ENCODE data around the gene MAPT. TPM values are rescaled to one million over a fixed set of nuclear protein-coding genes. Genes with fewer than 3 reads are reported as not detected.
"Not testable (repeated sequence)": the region's sequence is repeated elsewhere in the genome, so short reads cannot be mapped to it uniquely, and the experiment has no call there.

MAPT gene
- total RNA-seq, 2 donors from 2014 or later: 0.86 to 2.1 TPM

DNA sequence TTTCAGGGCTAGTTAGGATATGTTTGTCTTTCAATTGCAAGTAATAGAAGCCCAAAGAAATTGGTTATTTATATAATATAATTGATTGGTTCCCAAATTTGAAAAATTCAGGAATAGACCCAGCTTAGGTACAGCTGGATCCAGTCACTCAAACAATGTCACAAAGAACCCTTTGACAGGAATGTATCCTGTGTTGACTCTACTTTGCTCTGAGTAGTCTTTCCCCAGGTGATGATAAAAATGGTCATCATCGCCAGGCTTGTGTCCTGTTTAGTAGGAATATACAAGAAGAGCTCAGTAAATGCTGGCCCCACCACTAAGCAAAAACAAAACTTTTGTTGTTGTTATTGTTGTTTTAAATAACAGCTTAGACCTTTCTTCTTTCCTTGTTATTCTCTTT is 35.0 kb downstream of the MAPT start:
- H3K27me3 Mint-ChIP-seq (ENCODE audit: low read depth): peaks cover 24% of the 10 kb centered on the region
- no peak for ATAC-seq (replicated peaks in 1 of 2)
- H3K36me3 Mint-ChIP-seq (ENCODE audit: insufficient read depth in 2 of 2): peaks cover 1% of the 10 kb centered on the region in 2 donors
- DNase-seq: no peak
- H3K4me1 Mint-ChIP-seq (ENCODE audit: low read depth): no peaks in the 10 kb centered on the region
- H3K27ac Mint-ChIP-seq: no peak overlapping the region
- H3K4me3 Mint-ChIP-seq: no peak overlapping the region
- H3K9me3 Mint-ChIP-seq: no peaks in the 10 kb centered on the region

- Mint-ChIP-seq H3K27ac (no peak overlapping the region), H3K27me3 (ENCODE audit: low read depth) (peaks cover 25% of the 10 kb centered on the region)
- no peak for ATAC-seq (replicated peaks in 1 of 2)
Observed at GRCh38 chr17:45930420-45930951, 36.1 kb downstream of the MAPT start.

DNA sequence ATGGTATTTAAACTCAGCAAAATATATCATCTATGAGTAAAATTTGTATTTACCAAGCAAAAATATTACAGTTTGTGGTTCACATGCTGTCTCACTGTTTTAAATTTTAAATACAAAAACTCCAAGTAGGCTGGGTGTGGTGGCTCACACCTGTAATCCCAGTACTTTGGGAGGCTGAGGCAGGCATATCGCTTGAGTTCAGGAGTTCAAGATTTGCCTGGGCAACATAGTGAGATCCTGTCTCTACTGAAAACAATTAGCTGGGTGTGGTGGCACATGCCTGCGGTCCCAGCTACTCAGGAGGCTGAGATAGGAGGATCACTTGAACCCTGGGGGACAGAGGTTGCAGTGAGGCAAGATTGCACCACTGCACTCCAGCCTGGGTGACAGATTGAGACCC is 37.3 kb downstream of the MAPT start:
- ATAC-seq (replicated peaks in 1 of 2) (no peak), DNase-seq (no peak)
- peaks cover 1% of the 10 kb centered on the region in 2 donors for H3K36me3 Mint-ChIP-seq (ENCODE audit: insufficient read depth in 2 of 2)
- peaks cover 36% of the 10 kb centered on the region for H3K27me3 Mint-ChIP-seq (ENCODE audit: low read depth)
- no peak overlapping the region for H3K27ac Mint-ChIP-seq
- H3K9me3 Mint-ChIP-seq: no peaks in the 10 kb centered on the region
- no peak overlapping the region for H3K4me3 Mint-ChIP-seq
- H3K4me1 Mint-ChIP-seq (ENCODE audit: low read depth): no peaks in the 10 kb centered on the region

More at GRCh38 chr17:45930420-45930951, 36.1 kb downstream of the MAPT start:
- no peaks in the 10 kb centered on the region for H3K9me3 Mint-ChIP-seq
- peaks cover 1% of the 10 kb centered on the region in 2 donors for H3K36me3 Mint-ChIP-seq (ENCODE audit: insufficient read depth in 2 of 2)
- no peak for DNase-seq
- H3K4me1 Mint-ChIP-seq (ENCODE audit: low read depth): no peaks in the 10 kb centered on the region
- no peak overlapping the region for H3K4me3 Mint-ChIP-seq

DNA sequence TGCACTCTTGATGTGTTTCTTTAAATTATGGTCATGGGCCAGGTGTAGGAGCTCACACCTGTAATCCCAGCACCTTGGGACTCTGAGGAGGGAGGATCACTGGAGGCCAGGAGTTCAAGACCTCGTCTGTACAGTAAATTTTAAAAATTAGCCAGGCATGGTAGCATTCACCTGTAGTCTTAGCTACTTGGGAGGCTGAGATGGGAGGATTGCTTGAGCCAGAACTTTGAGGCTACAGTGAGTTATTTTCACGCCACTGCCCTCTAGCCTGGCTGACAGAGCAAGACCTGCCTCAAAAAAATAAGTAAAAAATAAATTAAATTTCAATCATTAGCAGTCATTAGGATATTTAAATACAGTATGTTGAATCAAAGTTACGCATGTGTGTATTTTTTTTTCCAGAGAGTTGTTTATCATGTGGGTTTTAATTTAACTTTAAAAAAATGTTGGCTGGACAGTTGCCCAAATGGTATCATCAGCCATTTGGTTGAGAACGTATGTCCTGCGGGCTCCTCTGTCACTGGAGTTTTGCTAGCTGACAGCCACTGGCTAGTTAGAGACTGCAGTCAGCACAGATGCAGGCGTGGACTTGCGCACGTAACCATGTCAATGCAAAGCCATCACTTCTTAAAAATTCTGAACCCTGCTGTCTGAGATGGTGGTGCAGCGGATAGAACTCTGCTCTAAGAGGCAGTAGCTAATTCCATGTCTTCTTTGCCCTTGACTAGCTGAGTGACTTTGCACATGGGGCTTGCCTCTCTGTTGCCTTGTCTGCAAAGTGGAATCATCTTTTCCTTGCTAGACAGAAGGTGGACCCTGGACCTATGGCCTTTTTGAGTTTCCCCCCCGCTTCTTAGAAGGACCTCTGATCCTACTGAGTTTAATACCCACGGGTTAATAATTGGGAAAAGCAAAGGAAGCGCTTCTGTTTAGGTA is 40.0 kb downstream of the MAPT start:
- Mint-ChIP-seq H3K9me3 (no peaks in the 10 kb centered on the region), H3K27ac (no peak overlapping the region), H3K4me3 (no peak overlapping the region), H3K4me1 (ENCODE audit: low read depth) (no peaks in the 10 kb centered on the region), H3K27me3 (ENCODE audit: low read depth) (peaks cover 30% of the 10 kb centered on the region), H3K36me3 (ENCODE audit: insufficient read depth in 2 of 2) (no peaks in the 10 kb centered on the region)
- ATAC-seq (replicated peaks in 1 of 2) (no peak), DNase-seq (no peak)

- H3K4me1 Mint-ChIP-seq (ENCODE audit: low read depth): no peaks in the 10 kb centered on the region
- no peak for ATAC-seq (replicated peaks in 1 of 2)
- H3K27me3 Mint-ChIP-seq (ENCODE audit: low read depth): peaks cover 28% of the 10 kb centered on the region
- DNase-seq: no peak
- no peaks in the 10 kb centered on the region for H3K36me3 Mint-ChIP-seq (ENCODE audit: insufficient read depth in 2 of 2)
- H3K9me3 Mint-ChIP-seq: no peaks in the 10 kb centered on the region
- no peak overlapping the region for H3K4me3 Mint-ChIP-seq
- no peak overlapping the region for H3K27ac Mint-ChIP-seq
Observed at GRCh38 chr17:45935197-45935709, 40.9 kb downstream of the MAPT start.

DNA sequence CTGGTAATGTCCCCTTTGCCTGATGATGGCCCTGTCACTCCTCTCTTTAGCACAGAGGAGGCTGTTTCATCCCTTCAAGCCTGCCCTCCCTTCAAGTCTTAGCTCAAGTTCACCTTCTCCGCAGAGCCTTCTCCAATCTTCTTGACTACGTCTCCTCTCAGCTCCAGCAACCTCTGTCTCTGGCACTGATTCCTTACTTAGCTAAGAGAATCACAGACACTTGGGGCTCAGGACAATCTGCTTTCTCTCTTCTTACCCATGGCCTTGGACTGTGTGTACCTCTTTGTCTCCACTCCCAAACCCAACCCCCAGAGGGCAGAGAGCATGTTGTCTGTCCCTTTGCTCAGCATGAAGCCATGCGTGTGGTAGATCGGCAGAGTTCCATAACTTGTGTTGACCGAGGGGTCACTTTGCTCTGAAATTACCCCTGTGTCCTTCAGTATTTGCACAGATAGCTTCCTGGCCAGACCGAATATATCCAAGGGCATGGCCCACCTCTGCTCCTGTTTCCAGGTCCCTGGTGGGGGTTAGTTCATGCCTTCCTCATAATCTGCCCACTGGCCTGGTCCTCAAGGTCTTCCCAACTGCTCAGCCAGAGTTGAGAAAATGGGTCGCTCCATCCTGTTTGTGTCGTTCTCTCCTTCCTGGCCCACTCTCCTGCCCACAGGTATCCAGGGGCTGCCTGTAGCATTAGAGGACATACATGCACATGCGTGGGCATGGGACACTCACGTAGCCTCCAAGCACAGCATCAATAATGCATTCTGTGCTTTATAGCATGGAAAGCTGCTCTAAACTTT is 41.6 kb downstream of the MAPT start:
- no peak for DNase-seq
- no peaks in the 10 kb centered on the region for H3K36me3 Mint-ChIP-seq (ENCODE audit: insufficient read depth in 2 of 2)
- H3K27me3 Mint-ChIP-seq (ENCODE audit: low read depth): peaks cover 23% of the 10 kb centered on the region
- no peak overlapping the region for H3K4me3 Mint-ChIP-seq
- H3K4me1 Mint-ChIP-seq (ENCODE audit: low read depth): no peaks in the 10 kb centered on the region
- no peak overlapping the region for H3K27ac Mint-ChIP-seq
- H3K9me3 Mint-ChIP-seq: no peaks in the 10 kb centered on the region
- ATAC-seq (replicated peaks in 1 of 2): no peak

DNA sequence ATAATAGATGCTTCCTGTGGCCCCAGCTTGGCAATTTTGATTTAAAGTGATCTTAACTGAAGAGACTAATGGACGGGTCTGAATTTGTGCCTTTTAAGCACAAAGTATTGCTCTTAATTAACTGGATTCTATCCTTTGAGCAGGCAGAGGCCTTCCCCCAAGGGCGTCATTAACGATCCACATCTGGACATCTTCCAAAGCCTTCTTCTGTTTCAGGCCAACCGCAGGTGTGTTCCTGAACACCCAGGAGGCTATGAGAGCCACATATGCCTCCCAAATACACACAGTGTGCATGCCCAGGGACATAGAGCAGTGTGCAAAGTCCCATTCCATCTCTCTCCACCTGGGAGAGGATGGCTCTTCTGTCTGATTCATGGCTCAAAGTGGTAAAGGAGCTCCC is 42.3 kb downstream of the MAPT start:
- H3K4me3 Mint-ChIP-seq: no peak overlapping the region
- no peaks in the 10 kb centered on the region for H3K36me3 Mint-ChIP-seq (ENCODE audit: insufficient read depth in 2 of 2)
- no peak overlapping the region for H3K27ac Mint-ChIP-seq
- ATAC-seq (replicated peaks in 1 of 2) (no peak), DNase-seq (no peak)
- H3K4me1 Mint-ChIP-seq (ENCODE audit: low read depth): no peaks in the 10 kb centered on the region
- peaks cover 24% of the 10 kb centered on the region for H3K27me3 Mint-ChIP-seq (ENCODE audit: low read depth)
- no peaks in the 10 kb centered on the region for H3K9me3 Mint-ChIP-seq

DNA sequence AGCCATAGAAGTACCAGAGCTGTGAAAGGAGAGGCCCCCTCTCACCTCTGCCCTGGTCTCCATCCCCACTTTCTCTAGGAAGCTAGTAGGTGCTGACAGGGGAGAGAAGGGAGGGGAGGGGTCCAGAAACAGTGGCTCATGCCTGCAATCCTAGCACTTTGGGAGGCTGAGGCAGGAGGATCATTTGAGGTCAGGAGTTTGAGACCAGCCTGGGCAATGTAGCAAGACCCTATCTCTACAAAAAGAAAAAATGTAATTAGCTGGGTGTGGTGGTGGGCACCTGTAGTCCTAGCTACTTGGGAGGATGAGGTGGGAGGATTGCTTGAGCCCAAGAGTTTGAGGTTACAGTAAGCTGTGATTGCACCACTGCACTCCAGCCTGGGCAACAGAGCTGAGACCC is 42.8 kb downstream of the MAPT start:
- ATAC-seq (replicated peaks in 1 of 2); H3K9me3 Mint-ChIP-seq; H3K27ac Mint-ChIP-seq; H3K4me1 Mint-ChIP-seq (ENCODE audit: low read depth); H3K36me3 Mint-ChIP-seq (ENCODE audit: insufficient read depth in 2 of 2); H3K4me3 Mint-ChIP-seq; DNase-seq: not testable (repeated sequence)
- H3K27me3 Mint-ChIP-seq (ENCODE audit: low read depth): peaks cover 30% of the 10 kb centered on the region

DNA sequence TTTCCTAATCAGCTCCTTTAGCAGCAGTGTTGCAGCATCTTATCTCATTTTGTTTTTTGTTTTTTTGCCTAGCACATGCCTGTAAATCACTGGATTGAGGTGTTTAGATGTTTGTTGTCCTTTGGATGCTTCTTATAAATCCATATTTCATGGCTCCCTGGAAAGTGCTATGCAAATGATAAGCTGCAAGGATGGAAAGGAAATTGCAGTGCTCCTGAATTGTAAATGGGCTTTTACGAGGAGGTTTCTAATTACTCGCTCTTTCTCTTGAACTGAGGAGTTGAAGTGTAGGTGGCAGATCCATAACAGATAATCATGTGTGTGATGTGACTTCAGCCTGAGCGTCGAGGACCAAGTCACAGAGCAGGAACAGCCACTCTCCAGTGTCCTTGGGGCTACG is 45.0 kb downstream of the MAPT start:
- H3K27ac Mint-ChIP-seq: no peak overlapping the region
- H3K27me3 Mint-ChIP-seq (ENCODE audit: low read depth): peaks cover 44% of the 10 kb centered on the region
- ATAC-seq (replicated peaks in 1 of 2) (no peak), DNase-seq (no peak)
- no peak overlapping the region for H3K4me3 Mint-ChIP-seq
- H3K9me3 Mint-ChIP-seq: no peaks in the 10 kb centered on the region
- H3K36me3 Mint-ChIP-seq (ENCODE audit: insufficient read depth in 2 of 2): no peaks in the 10 kb centered on the region
- H3K4me1 Mint-ChIP-seq (ENCODE audit: low read depth): peaks cover 5% of the 10 kb centered on the region

DNA sequence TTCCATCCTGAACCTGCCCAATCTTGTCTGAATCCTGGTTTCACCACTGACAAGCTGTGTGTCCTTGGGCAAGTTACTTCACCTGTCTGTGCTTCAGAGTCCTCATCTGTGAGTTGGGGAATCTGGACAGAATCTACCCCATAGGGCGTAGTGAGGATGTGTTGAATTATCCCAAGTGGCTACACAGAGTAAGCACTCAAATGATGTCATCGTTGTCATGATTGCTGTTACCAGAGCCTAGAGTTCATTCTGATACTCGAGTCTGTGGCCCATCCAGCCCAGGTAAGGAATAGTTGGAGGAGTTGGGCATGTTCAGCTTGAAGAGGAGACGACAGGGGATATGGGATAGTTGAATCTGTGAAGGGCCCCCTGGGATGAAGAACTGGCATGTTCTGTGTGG is 45.9 kb downstream of the MAPT start:
- Mint-ChIP-seq H3K4me3 (no peak overlapping the region), H3K9me3 (no peaks in the 10 kb centered on the region), H3K4me1 (ENCODE audit: low read depth) (peaks cover 5% of the 10 kb centered on the region), H3K36me3 (ENCODE audit: insufficient read depth in 2 of 2) (no peaks in the 10 kb centered on the region), H3K27ac (no peak overlapping the region), H3K27me3 (ENCODE audit: low read depth) (peaks cover 44% of the 10 kb centered on the region)
- ATAC-seq (replicated peaks in 1 of 2) (no peak), DNase-seq (no peak)

- ATAC-seq (replicated peaks in 1 of 2): no peak
- Mint-ChIP-seq H3K27ac (no peak overlapping the region), H3K27me3 (ENCODE audit: low read depth) (peaks cover 39% of the 10 kb centered on the region)
Observed at GRCh38 chr17:45940826-45941225, 46.5 kb downstream of the MAPT start.

DNA sequence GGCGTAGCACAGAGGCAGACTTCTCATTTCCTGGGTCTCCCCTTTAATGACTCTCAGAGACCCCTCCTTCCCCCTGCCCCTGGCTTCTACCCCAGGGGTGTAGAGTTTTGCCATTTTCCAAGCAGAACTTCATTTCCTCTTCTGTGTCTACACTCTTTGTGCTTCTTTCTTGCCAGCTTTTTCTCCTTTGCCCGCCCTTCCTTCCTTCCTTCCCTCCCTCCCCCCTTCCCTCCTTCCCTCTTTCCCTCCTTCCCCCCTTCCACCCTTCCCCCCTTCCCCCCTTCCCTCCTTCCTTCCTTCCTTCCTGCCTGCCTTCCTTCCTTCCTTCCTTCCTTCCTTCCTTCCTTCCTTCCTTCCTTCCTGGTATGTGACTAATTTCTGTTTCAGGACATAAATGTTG is 47.0 kb downstream of the MAPT start:
- Mint-ChIP-seq H3K36me3 (ENCODE audit: insufficient read depth in 2 of 2) (no peaks in the 10 kb centered on the region), H3K4me1 (ENCODE audit: low read depth) (peaks cover 5% of the 10 kb centered on the region), H3K4me3 (no peak overlapping the region), H3K27ac (no peak overlapping the region), H3K27me3 (ENCODE audit: low read depth) (peaks cover 33% of the 10 kb centered on the region), H3K9me3 (no peaks in the 10 kb centered on the region)
- ATAC-seq (replicated peaks in 1 of 2) (no peak), DNase-seq (no peak)

More at GRCh38 chr17:45940826-45941225, 46.5 kb downstream of the MAPT start:
- H3K9me3 Mint-ChIP-seq: no peaks in the 10 kb centered on the region
- peaks cover 5% of the 10 kb centered on the region for H3K4me1 Mint-ChIP-seq (ENCODE audit: low read depth)
- no peak for DNase-seq
- H3K36me3 Mint-ChIP-seq (ENCODE audit: insufficient read depth in 2 of 2): no peaks in the 10 kb centered on the region
- no peak overlapping the region for H3K4me3 Mint-ChIP-seq

- Mint-ChIP-seq H3K27me3 (ENCODE audit: low read depth) (peaks cover 31% of the 10 kb centered on the region), H3K4me1 (ENCODE audit: low read depth) (peaks cover 5% of the 10 kb centered on the region), H3K27ac (no peak overlapping the region), H3K36me3 (ENCODE audit: insufficient read depth in 2 of 2) (no peaks in the 10 kb centered on the region), H3K9me3 (no peaks in the 10 kb centered on the region), H3K4me3 (no peak overlapping the region)
- DNase-seq (no peak), ATAC-seq (replicated peaks in 1 of 2) (no peak)
Observed at GRCh38 chr17:45942284-45942683, 47.9 kb downstream of the MAPT start.
